H1 (cell line): Measurements from ENCODE around the gene HECTD3. TPM values are rescaled to one million over a fixed set of nuclear protein-coding genes. Genes with fewer than 3 reads are reported as not detected.
"Not testable (repeated sequence)": the region's sequence is repeated elsewhere in the genome, so short reads cannot be mapped to it uniquely, and the experiment has no call there.

Source experiments
- CTCF ChIA-PET: fragments of 300-600 bp; sonication (Branson Sonifier 250); formaldehyde crosslinking; loops from one replicate; lab custom pipeline; 2021; ENCODE audit not compliant: partially characterized antibody; lab: Charles Lee
- POLR2A ChIA-PET: fragments of 300-600 bp; sonication (Branson Sonifier 250); formaldehyde crosslinking; loops from one replicate; lab custom pipeline; 2021; ENCODE audit warnings: inconsistent platforms; ENCODE audit not compliant: partially characterized antibody; lab: Charles Lee
- DNase-seq, 2 experiments: peaks; one replicate each; pipeline versions ENCODE4 v3.0.0 to v3.0.0-alpha.2; 2010 to 2022; ENCODE audit warnings: low spot score in 2 of 2, low read depth in 1 of 2, mixed read lengths in 1 of 2
- FAIRE-seq: peaks from 2 replicates; lab custom pipeline; 2011; peaks lifted over from hg19 to GRCh38; lab: Jason Lieb, UNC
- H2AFZ ChIP-seq: 2 replicates; pipeline ENCODE4 v1.8.1; 2012; ENCODE audit warnings: low read length, inconsistent platforms
- H2AK5ac ChIP-seq: 2 replicates; pipeline ENCODE4 v1.6.1; 2013; ENCODE audit warnings: low read depth, low read length
- H2BK120ac ChIP-seq: replicated peaks from 2 replicates; pipeline ENCODE3; 2013; ENCODE audit warnings: low read depth, low read length, inconsistent platforms
- H2BK12ac ChIP-seq: 2 replicates; pipeline ENCODE4 v1.6.1; 2013; ENCODE audit warnings: low read depth, low read length
- H2BK15ac ChIP-seq: 2 replicates; pipeline ENCODE4 v1.6.1; 2013; ENCODE audit warnings: low read length
- H2BK20ac ChIP-seq: 2 replicates; pipeline ENCODE4 v1.6.1; 2013; ENCODE audit warnings: low read length
- H2BK5ac ChIP-seq: 2 replicates; pipeline ENCODE4 v1.6.1; 2013; ENCODE audit warnings: low read depth, low read length
- H3K14ac ChIP-seq: 2 replicates; pipeline ENCODE4 v1.6.1; 2013; ENCODE audit warnings: inconsistent platforms; ENCODE audit not compliant: insufficient read length
- H3K18ac ChIP-seq: 2 replicates; pipeline ENCODE4 v1.6.1; 2013; ENCODE audit warnings: low read length; ENCODE audit errors: extremely low read depth
- H3K23ac ChIP-seq: 2 replicates; pipeline ENCODE4 v1.6.1; 2013; ENCODE audit warnings: inconsistent platforms; ENCODE audit not compliant: insufficient read length
- H3K23me2 ChIP-seq: 2 replicates; pipeline ENCODE4 v1.6.1; 2013; ENCODE audit warnings: low read depth, low read length
- H3K27ac ChIP-seq: 2 replicates; pipeline ENCODE4 v1.6.1; 2011; ENCODE audit warnings: low read depth, low read length, inconsistent platforms
- H3K27me3 ChIP-seq, 4 experiments: replicated peaks in 1 of 4; 1 replicate in 1 of 4; 2 replicates in 3 of 4; pipeline versions ENCODE4 v1.6.1 to v1.8.1; 2011 to 2013; ENCODE audit warnings: low read length in 3 of 4, mild to moderate bottlenecking in 3 of 4, inconsistent platforms in 2 of 4, mixed read lengths in 2 of 4, moderate library complexity in 1 of 4; ENCODE audit not compliant: control insufficient read depth in 3 of 4, insufficient read depth in 3 of 4; ENCODE audit errors: extremely low read depth in 1 of 4
- H3K36me3 ChIP-seq, 4 experiments: 2 replicates each; pipeline versions ENCODE4 v1.6.1 to v1.8.1; 2011 to 2013; ENCODE audit warnings: mild to moderate bottlenecking in 4 of 4, low read length in 3 of 4, moderate library complexity in 2 of 4, control low read depth in 1 of 4, inconsistent platforms in 1 of 4; ENCODE audit not compliant: insufficient read depth in 4 of 4, control insufficient read depth in 2 of 4
- H3K4ac ChIP-seq: replicated peaks from 2 replicates; pipeline ENCODE3; 2013; ENCODE audit warnings: low read length, low read depth, mixed read lengths, inconsistent platforms; ENCODE audit not compliant: insufficient read length
- H3K4me1 ChIP-seq, 4 experiments: replicated peaks in 1 of 4; 1 replicate in 1 of 4; 2 replicates in 3 of 4; pipeline versions ENCODE4 v1.6.1 to v1.8.1; 2011 to 2013; ENCODE audit warnings: low read length in 3 of 4, inconsistent platforms in 2 of 4, mixed read lengths in 1 of 4; ENCODE audit not compliant: insufficient read depth in 4 of 4, control insufficient read depth in 3 of 4
- H3K4me2 ChIP-seq, 2 experiments: 2 replicates each; pipeline versions ENCODE4 v1.6.1 to v1.8.1; 2011 to 2013; ENCODE audit warnings: low read depth in 2 of 2, low read length in 2 of 2, control low read depth in 1 of 2, inconsistent platforms in 1 of 2, mild to moderate bottlenecking in 1 of 2; ENCODE audit not compliant: insufficient read depth in 1 of 2
- H3K4me3 ChIP-seq, 4 experiments: fragments of 200-600, 300-600 bp in 1 of 4; sonication (generic), shearing (Covaris generic), sonication (Bioruptor Twin) in 1 of 4; 2 replicates each; pipeline versions ENCODE4 v1.5.1 to v1.8.1; 2011 to 2016; ENCODE audit warnings: low read length in 4 of 4, low read depth in 3 of 4, control low read depth in 2 of 4, inconsistent platforms in 2 of 4, mild to moderate bottlenecking in 2 of 4, mixed read lengths in 1 of 4, moderate library complexity in 1 of 4; ENCODE audit not compliant: insufficient read depth in 2 of 4; ENCODE audit errors: extremely low read depth in 1 of 4
- H3K56ac ChIP-seq: replicated peaks from 2 replicates; pipeline ENCODE3; 2013; ENCODE audit warnings: low read depth, mild to moderate bottlenecking, mixed read lengths, low read length, inconsistent platforms; ENCODE audit not compliant: insufficient read length
- H3K79me1 ChIP-seq: 2 replicates; pipeline ENCODE4 v1.6.1; 2013; ENCODE audit warnings: low read depth, low read length, control low read depth
- H3K79me2 ChIP-seq, 2 experiments: 2 replicates each; pipeline versions ENCODE4 v1.6.1 to v1.8.1; 2012 to 2013; ENCODE audit warnings: low read length in 2 of 2, mild to moderate bottlenecking in 2 of 2, inconsistent platforms in 1 of 2; ENCODE audit not compliant: insufficient read depth in 2 of 2, control insufficient read depth in 1 of 2
- H3K9ac ChIP-seq, 4 experiments: replicated peaks in 1 of 4; 1 replicate in 1 of 4; 2 replicates in 3 of 4; pipeline versions ENCODE4 v1.6.1 to v1.8.1; 2011 to 2013; ENCODE audit warnings: low read depth in 3 of 4, low read length in 3 of 4, control low read depth in 2 of 4, mild to moderate bottlenecking in 2 of 4, moderate library complexity in 2 of 4, inconsistent platforms in 1 of 4; ENCODE audit errors: extremely low read depth in 1 of 4
- H3K9me3 ChIP-seq, 2 experiments: 2 replicates each; pipeline versions ENCODE4 v1.6.1 to v1.8.1; 2012 to 2013; ENCODE audit warnings: mild to moderate bottlenecking in 2 of 2, moderate library complexity in 2 of 2, control low read depth in 1 of 2, inconsistent platforms in 1 of 2, low read depth in 1 of 2, low read length in 1 of 2, mixed read lengths in 1 of 2; ENCODE audit not compliant: insufficient read depth in 2 of 2
- H4K20me1 ChIP-seq, 2 experiments: replicated peaks in 1 of 2; 2 replicates each; pipeline versions ENCODE3 to v1.8.1; 2011 to 2013; ENCODE audit warnings: inconsistent platforms in 2 of 2, low read length in 2 of 2, mild to moderate bottlenecking in 1 of 2; ENCODE audit not compliant: insufficient read depth in 2 of 2, control insufficient read depth in 1 of 2
- H4K5ac ChIP-seq: 2 replicates; pipeline ENCODE4 v1.6.1; 2013; ENCODE audit warnings: low read length, low read depth, mixed read lengths, inconsistent platforms; ENCODE audit not compliant: insufficient read length
- H4K8ac ChIP-seq: 2 replicates; pipeline ENCODE4 v1.8.0; 2013; ENCODE audit warnings: mild to moderate bottlenecking, moderate library complexity, low read length, inconsistent platforms; ENCODE audit not compliant: insufficient read depth; ENCODE audit errors: extremely low read depth
- H4K91ac ChIP-seq: replicated peaks from 2 replicates; pipeline ENCODE3; 2013; ENCODE audit warnings: low read length, mixed read lengths, inconsistent platforms; ENCODE audit not compliant: insufficient read length
- WGBS, 2 experiments: shearing (Covaris generic) in 1 of 2; methylation state at CpG; one replicate each; pipeline versions ENCODE4 v1.1.6 to v1.1.7; 2013 to 2015; ENCODE audit warnings: low lambda C conversion rate in 2 of 2, mixed read lengths in 2 of 2, inconsistent platforms in 1 of 2, low coverage in 1 of 2, missing lambda C conversion rate in 1 of 2; ENCODE audit not compliant: insufficient replicate concordance in 2 of 2, insufficient coverage in 1 of 2, insufficient read length in 1 of 2; ENCODE audit errors: extremely low coverage in 1 of 2, missing lambda C conversion rate in 1 of 2; 5-methylcytosine and 5-hydroxymethylcytosine counted together
- polyA plus RNA-seq, 7 experiments: library from polyadenylated mRNA; depleted of rRNA in 3 of 7; stranded (reverse) in 5 of 7; unstranded in 2 of 7; fragments of >200 nt in 5 of 7; fragments of 200-250 nt in 2 of 7; gene quantifications; 1 replicate in 5 of 7; 2 replicates in 1 of 7; 4 replicates in 1 of 7; pipeline versions ENCODE4 v1.2.1 to v1.2.3, GENCODE V29; 2011 to 2013; ENCODE audit warnings: missing spikeins in 2 of 7, mixed read lengths in 2 of 7
- total RNA-seq: library from RNA; stranded (reverse); fragmentation: NEBNext Ultra II Directional; extraction: Animal tissue kit (Norgen Biotek cat#: 25700); gene quantifications from 2 replicates; pipeline ENCODE4 v1.2.1, GENCODE V29; 2021

Gene HECTD3
- total and polyA plus RNA-seq, 2 of the 8 experiments (the other 6 are each of a cell fraction or from before 2014, with no cell fraction given): 32.9 to 52.7 TPM

- H2BK15ac ChIP-seq, POLR2A ChIA-PET: not testable (repeated sequence)
Observed at GRCh38 chr1:44977372-44977771, 33.8 kb downstream of the HECTD3 start.

More at GRCh38 chr1:44977372-44977771, 33.8 kb downstream of the HECTD3 start:
- not testable (repeated sequence) for H4K5ac ChIP-seq, H2BK5ac ChIP-seq, H2BK20ac ChIP-seq, H3K9ac ChIP-seq, H3K18ac ChIP-seq, H3K27me3 ChIP-seq, H3K4ac ChIP-seq, DNase-seq, H3K27ac ChIP-seq, H3K79me2 ChIP-seq, H3K4me1 ChIP-seq, H3K14ac ChIP-seq, H4K20me1 ChIP-seq, H2BK12ac ChIP-seq, H3K23me2 ChIP-seq, H3K4me3 ChIP-seq, H4K91ac ChIP-seq, H3K79me1 ChIP-seq, H3K4me2 ChIP-seq, H4K8ac ChIP-seq, H3K23ac ChIP-seq, H2BK120ac ChIP-seq, H3K56ac ChIP-seq, H2AFZ ChIP-seq, H3K9me3 ChIP-seq, FAIRE-seq, H2AK5ac ChIP-seq
- H3K36me3 ChIP-seq: peaks cover 0 to 24% (median 12%) of the 10 kb centered on the region in 4 experiments; a peak in 4 of 8 replicates
- CTCF ChIA-PET: interaction anchor here (0.6 kb wide), 1 partner anchor 46 kb away, joined by 4 read pairs; no protein-coding TSS in a partner anchor
- WGBS, 2 experiments: 93% methylated on average over 4 of the region's 4 CpGs; no CpG with 5 or more reads in 1 of the 2 experiments
